ENCODE results near the gene CFAP299. TPM values are rescaled to one million over a fixed set of nuclear protein-coding genes. Genes with fewer than 3 reads are reported as not detected.

CFAP299 gene
- total RNA-seq, 6 experiments from 2014 or later: not detected

- Histone ChIP-seq H3K9me3 (no peaks in the 10 kb centered on the region), H3K36me3 (no peaks in the 10 kb centered on the region), H3K27ac (no peak overlapping the region), H3K4me1 (no peaks in the 10 kb centered on the region), H3K27me3 (no peaks in the 10 kb centered on the region), H3K4me3 (no peak overlapping the region)
- ATAC-seq (no peak), DNase-seq (no peak)
- TF ChIP-seq, protein P1, sequence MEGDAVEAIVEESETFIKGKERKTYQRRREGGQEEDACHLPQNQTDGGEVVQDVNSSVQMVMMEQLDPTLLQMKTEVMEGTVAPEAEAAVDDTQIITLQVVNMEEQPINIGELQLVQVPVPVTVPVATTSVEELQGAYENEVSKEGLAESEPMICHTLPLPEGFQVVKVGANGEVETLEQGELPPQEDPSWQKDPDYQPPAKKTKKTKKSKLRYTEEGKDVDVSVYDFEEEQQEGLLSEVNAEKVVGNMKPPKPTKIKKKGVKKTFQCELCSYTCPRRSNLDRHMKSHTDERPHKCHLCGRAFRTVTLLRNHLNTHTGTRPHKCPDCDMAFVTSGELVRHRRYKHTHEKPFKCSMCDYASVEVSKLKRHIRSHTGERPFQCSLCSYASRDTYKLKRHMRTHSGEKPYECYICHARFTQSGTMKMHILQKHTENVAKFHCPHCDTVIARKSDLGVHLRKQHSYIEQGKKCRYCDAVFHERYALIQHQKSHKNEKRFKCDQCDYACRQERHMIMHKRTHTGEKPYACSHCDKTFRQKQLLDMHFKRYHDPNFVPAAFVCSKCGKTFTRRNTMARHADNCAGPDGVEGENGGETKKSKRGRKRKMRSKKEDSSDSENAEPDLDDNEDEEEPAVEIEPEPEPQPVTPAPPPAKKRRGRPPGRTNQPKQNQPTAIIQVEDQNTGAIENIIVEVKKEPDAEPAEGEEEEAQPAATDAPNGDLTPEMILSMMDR (IDR thresholded peaks at IDR 0.05): no peak
- no peak for TF ChIP-seq POLR2A (IDR thresholded peaks at IDR 0.05)
- intact Hi-C loops (cut with DNase I): no loop called here
- 50% methylated on average over 2 of the region's 2 CpGs for WGBS (ENCODE audit: insufficient coverage, low coverage, low lambda C conversion rate, missing lambda C conversion rate)
These were observed 516.5 kb downstream of the CFAP299 start for GRCh38 chr4:80852061-80852460.

GRCh38 chr4:80873571-80873970 is 538.0 kb downstream of the CFAP299 start:
- no peak for ATAC-seq
- intact Hi-C loops (cut with DNase I): no loop called here
- Histone ChIP-seq H3K27ac (no peak overlapping the region), H3K27me3 (no peaks in the 10 kb centered on the region), H3K4me3 (no peak overlapping the region), H3K36me3 (no peaks in the 10 kb centered on the region), H3K4me1 (no peaks in the 10 kb centered on the region), H3K9me3 (no peaks in the 10 kb centered on the region)
- WGBS (ENCODE audit: insufficient coverage, low coverage, low lambda C conversion rate, missing lambda C conversion rate): 65% methylated on average over 1 of the region's 1 CpG
- no peak for TF ChIP-seq POLR2A (IDR thresholded peaks at IDR 0.05)
- TF ChIP-seq, protein P1 (IDR thresholded peaks at IDR 0.05): no peak
- no peak for DNase-seq

GRCh38 chr4:80874979-80875378 is 539.4 kb downstream of the CFAP299 start:
- WGBS (ENCODE audit: insufficient coverage, low coverage, low lambda C conversion rate, missing lambda C conversion rate): 89% methylated on average over 2 of the region's 2 CpGs

GRCh38 chr4:80875642-80876041 is 540.1 kb downstream of the CFAP299 start:
- intact Hi-C loops (cut with DNase I): no loop called here
- DNase-seq (no peak), ATAC-seq (no peak)
- Histone ChIP-seq H3K4me3 (no peak overlapping the region), H3K36me3 (no peaks in the 10 kb centered on the region), H3K4me1 (no peaks in the 10 kb centered on the region), H3K27ac (no peak overlapping the region), H3K9me3 (no peaks in the 10 kb centered on the region), H3K27me3 (no peaks in the 10 kb centered on the region)
- WGBS (ENCODE audit: insufficient coverage, low coverage, low lambda C conversion rate, missing lambda C conversion rate): 73% methylated on average over 3 of the region's 3 CpGs
- TF ChIP-seq POLR2A (IDR thresholded peaks at IDR 0.05): no peak
- TF ChIP-seq, protein P1 (IDR thresholded peaks at IDR 0.05): no peak

More at GRCh38 chr4:80874979-80875378, 539.4 kb downstream of the CFAP299 start:
- Histone ChIP-seq H3K9me3 (no peaks in the 10 kb centered on the region), H3K4me3 (no peak overlapping the region), H3K27ac (no peak overlapping the region), H3K4me1 (no peaks in the 10 kb centered on the region), H3K36me3 (no peaks in the 10 kb centered on the region), H3K27me3 (no peaks in the 10 kb centered on the region)
- intact Hi-C loops (cut with DNase I): no loop called here
- DNase-seq: no peak
- ATAC-seq: no peak
- TF ChIP-seq, protein P1 (IDR thresholded peaks at IDR 0.05): no peak
- no peak for TF ChIP-seq POLR2A (IDR thresholded peaks at IDR 0.05)

- no peaks in the 10 kb centered on the region for H3K4me1 ChIP-seq
- H3K27me3 ChIP-seq: no peaks in the 10 kb centered on the region
- H3K36me3 ChIP-seq: no peaks in the 10 kb centered on the region
- H3K4me3 ChIP-seq: no peak overlapping the region
- TF ChIP-seq, protein P1 (IDR thresholded peaks at IDR 0.05): no peak
- no peak for DNase-seq
- H3K9me3 ChIP-seq: no peaks in the 10 kb centered on the region
- no peak overlapping the region for H3K27ac ChIP-seq
- intact Hi-C loops (cut with DNase I): no loop called here
- ATAC-seq: no peak
These were observed 541.3 kb downstream of the CFAP299 start for GRCh38 chr4:80876810-80877209.

All from right lobe of liver (tissue), 6 donors.